Stromal cell of bone marrow (primary cell): Measurements from ENCODE around the gene NFIB.

Experiments
- DNase-seq: peaks from one replicate; pipeline ENCODE4 v3.0.0-alpha.2; 2012; ENCODE audit warnings: low read depth

The NFIB gene

GRCh38 chr9:14344941-14345353 is 31.0 kb upstream of the NFIB start:
- no peak for DNase-seq

DNA sequence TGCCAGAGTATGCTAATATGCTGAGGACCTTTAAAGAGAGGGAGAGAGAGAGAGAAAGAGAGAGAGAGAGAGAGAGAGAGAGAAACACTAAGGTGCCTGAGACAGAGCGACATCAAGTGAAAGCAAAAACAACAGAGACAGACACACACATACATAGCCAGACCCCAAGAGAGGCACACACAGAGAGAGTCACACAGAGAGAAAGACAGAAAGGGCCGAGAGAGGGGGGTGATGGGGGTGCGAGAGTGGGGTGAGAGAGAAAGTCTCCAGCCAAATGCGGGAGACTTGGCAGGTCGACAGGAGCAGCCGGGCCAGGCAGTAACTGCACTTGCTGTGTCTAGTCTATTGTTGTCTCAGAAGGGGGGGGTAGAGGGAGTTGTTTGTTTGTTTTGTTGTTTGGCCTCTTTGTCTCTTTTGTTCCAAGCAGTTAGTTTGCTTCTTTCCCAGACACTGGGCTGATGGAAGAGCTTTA is 30.1 kb upstream of the NFIB start:
- no peak for DNase-seq

GRCh38 chr9:14343261-14344031 is 29.5 kb upstream of the NFIB start:
- no peak for DNase-seq

GRCh38 chr9:14342736-14343135 is 28.8 kb upstream of the NFIB start:
- DNase-seq, result no peak

DNA sequence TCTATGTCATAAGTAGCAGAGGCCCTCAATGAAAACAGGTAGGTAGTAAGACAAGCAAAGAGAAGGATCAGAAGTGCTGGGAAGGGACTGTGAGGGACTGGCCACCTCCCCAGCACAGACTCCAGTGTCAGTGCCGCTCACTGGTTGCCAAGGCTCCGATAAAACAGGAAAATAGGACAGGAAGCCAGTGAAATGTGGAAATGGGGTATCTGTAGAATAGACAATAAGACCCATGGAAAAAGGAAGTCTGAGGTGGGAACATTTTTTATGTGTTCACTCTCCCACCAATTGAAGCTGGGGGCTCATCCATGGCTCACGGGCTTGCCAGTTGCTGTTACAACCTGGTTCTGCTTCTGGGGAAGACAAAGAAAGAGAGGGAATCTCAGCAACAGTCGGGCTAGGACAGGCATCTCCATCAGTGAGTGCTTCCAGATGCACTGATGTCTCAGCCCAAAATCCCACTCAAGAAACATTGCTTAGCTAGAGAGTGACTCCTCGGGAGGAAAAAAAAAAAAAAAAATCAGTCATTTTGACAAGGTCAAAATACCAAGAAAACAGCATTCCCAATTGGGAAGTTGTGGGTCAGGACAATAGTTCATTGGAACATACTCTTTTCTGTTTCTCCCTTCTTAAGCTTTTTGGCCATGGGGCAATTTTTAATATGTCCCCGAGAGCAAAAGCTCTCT is 27.6 kb upstream of the NFIB start:
- DNase-seq, result no peak

GRCh38 chr9:14340994-14341393 is 27.1 kb upstream of the NFIB start:
- no peak for DNase-seq

DNA sequence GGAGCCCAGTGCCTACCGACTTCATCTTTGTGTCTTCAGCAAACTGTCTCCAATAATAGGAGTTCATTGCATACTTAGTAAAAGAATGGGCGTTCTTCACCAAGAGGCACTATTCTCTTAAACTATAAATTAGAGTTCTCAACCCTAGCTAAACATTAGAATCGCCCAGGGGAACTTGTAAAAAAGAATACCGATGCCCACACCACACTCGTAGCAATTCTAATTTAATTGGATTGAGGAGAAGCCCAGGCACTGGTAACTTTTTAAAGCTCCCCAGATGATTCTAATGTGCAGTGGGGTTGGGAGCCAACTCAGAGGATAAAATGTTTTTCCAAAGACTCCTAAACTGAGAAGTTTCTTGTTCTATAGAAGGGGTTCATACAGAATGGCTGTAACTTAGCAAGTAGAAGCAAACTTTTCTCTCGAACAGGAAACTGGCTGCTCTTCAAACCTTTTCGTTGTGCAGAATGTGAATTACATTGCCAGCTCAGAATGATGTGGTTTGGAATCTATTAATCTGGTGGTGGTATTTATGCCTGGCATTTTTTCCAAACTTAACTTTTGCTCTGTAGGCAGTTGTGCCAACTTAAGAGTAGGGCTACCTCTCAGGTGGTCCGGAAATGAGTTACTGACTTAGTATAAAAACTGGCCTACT is 26.4 kb upstream of the NFIB start:
- no peak for DNase-seq

DNA sequence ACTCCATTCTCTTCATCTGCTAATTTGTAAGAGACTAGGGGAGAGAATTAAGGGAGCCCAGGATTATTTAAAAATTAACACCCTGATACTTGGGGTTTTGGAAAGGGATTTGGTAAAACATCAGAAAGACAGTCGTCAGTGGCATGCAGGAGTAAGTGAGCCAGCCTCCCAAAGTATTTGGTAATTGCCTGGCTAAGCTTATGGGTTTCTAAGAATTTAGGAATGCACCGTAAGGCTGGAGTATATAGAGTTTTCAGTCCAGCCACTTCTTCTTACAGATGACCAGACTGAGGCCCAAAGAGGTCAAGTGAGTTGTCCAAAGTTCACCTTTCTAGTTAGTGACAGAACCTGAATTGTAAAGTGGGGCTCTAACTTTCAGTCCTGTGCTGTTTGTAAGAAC is 25.8 kb upstream of the NFIB start:
- DNase-seq, result no peak

DNA sequence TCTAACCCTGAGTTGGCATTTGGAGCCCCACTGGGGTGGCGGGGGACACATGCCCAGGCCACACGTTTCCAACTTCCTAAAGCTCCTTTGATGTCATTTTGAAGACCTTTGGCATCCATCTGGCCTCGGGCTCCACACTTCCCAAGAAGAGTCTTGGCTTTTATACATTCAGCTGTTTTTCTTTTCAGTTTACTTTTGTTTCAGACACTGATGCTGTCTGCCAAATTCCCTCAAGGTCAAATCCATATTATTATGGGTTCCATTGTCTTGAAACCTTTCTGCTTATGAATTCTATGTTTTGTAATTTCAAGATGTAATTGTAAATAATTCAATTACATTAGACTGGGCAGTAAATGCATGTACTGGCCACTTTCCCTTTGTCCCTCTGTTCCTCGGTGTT is 23.7 kb upstream of the NFIB start:
- no peak for DNase-seq

DNA sequence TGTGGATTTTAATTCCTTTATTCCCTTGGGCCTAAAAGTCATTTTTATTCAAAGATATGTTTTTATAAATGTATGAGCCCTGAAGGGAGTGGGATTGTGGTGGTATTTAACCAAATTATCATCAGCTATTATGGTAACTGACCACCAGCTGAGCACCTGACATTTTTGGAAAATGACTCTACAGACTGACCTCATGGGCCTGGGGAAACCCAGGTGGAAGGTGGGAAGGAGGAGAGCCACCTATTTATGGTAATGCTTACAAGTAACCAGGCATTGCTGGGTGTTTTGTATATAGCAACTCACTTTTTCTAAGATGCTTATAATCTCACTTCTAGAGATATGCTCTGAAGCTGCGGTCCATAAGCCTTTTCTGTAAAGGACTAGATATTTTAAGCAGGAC is 22.3 kb upstream of the NFIB start:
- no peak for DNase-seq

- DNase-seq, result no peak
These were observed 17.2 kb upstream of the NFIB start for GRCh38 chr9:14331120-14331519.

DNA sequence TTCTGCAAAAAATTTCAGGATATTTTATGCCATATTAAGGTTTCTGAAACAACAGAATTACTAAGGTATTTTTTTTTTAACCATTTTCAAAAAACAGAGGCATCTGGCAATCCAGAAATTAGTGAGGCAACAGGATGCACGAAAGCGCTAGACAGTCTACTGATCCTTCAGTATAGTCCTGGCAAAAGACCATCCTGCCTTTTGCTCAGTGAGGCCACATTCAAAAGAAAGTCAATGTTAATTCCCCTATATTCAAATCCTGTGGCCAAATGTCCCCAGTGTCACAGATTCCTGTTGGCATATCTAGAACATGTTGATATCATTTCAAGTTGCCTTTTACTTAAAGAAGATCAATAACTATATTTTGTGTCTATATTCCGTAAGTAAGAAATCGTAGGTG is 13.1 kb upstream of the NFIB start:
- no peak for DNase-seq

DNA sequence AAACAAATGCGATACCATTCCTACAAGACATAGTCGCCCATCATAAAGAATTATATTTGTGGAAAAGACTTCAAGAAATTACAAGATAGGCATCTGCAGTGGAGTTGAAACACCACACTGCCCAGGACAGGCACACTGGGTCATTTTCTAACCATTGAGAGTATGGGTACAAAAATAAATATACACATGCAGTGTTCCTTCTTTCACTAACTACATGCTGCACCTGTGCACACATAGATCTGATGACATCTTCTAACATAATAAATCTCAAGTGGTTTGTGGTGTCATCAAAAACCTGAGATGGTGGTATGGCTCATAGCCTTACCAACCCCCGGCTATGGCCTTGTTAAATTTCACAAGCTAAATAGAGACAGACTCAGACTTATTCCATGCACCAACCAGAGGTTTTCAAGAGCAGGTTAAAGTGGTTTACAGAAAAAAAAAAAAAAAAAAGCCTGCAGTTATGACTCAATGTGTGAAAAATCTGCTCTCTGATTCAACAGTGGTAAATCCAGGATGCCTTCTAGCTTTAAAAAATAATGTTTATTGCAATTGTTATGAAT is 12.4 kb upstream of the NFIB start:
- DNase-seq, result no peak

GRCh38 chr9:14325147-14325546 is 11.2 kb upstream of the NFIB start:
- no peak for DNase-seq

DNA sequence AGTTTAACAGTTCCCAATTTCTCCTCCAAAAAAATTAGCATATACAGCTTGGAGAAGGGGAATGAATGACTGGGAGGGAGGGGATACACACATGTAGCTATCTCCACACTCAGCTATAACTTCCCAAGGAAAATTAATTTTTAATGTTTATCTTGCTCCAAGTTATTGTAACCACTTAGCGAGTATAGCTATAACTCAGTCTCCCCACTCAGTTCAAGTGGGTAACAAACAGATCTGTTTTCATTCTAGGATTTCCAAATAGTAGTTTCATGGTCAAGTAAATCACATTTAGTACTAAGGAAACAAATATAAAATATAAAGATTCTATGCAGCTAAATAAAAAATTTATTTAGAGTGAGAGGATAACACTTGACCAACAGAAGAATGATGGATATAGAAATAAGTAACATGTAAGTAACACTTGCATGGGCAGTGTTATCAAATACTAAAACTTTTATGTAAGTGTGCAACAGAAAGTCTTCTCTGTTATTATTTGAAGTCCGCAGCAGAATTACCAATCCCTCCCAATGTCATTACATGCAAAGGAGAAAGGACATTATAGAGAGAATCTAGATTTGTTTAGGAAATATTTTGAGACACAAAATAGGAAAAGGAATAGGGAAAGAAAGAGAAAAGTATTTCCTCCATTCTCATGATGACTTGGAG is 10.2 kb upstream of the NFIB start:
- no peak for DNase-seq

GRCh38 chr9:14323083-14323971 is 9.4 kb upstream of the NFIB start:
- DNase-seq, result no peak

GRCh38 chr9:14322211-14323082 is 8.5 kb upstream of the NFIB start:
- peak; percentile 82 for DNase-seq

- no peak for DNase-seq
These were observed 7.7 kb upstream of the NFIB start for GRCh38 chr9:14321517-14322130.

DNA sequence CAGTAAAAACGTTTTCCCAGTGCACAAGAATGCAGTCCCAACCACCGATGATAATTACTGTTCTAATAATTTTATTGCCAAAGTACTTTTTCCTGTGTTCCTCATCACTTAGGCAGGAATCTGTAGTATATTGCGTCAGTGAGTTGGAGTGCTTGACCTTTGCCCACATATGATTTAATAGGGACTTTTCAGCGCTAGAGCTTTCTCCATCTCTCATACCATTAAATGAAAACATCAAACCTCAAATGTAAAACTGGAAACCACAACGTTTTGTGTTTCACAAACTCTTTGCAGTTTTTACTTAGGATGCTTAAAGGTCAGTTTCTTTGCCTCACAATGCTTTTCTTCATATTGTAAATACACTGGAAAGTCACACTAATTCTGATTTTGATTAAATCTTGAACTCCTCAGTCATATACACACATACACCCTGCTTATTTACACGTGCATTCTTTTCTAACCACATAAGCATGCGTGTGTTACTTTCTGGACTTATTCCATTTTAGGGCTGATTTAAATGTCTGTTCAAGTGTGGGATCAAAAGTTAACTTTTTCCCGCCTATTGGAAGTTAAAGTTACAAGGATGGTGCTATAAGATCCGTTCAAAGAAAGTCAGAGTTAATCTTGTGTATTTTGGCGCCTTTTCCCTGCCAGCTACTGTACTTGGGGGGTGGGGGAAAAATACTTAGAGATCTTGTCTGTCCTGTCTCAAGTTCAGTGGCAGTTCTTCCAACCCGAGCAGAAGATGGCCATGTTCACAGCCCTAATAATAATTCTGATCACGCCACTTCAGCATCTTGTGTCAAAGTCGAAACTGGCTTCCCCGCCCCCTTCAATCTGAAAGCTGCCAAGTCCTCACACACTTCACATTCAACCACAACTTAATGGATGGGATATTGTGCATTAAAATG is 6.6 kb upstream of the NFIB start:
- peak; percentile 82 for DNase-seq
